ENCODE data around the gene SOX6.

Gene SOX6

DNA sequence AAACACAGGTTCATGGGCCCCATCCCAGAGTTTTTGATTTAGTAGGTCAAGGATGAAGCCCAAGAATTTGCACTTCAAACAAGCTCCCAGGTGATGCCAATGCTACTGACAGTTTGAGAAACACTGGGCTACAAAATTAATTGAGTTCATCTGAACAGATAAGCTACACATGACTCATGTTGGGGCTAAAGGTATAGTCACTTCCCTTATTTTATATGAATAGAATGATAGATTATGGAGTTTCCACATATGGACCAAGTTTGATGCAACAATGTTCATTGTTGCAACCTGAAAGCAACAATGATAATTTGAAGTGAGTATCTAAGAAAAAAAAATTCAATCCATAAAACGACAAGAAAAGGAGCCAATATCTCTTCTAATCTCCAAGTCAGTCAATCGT, 54.9 kb downstream of the SOX6 start:
- no peaks in the 10 kb centered on the region for H3K27me3 ChIP-seq (replicated peaks in 2 of 5; ENCODE audit: control insufficient read depth in 4 of 5, insufficient read depth in 5 of 5, low read length in 4 of 5)
- H3K4me1 ChIP-seq (ENCODE audit: control extremely low read depth in 1 of 4, control insufficient read depth in 4 of 4, insufficient read depth in 4 of 4, low read length in 3 of 4), result no peaks in the 10 kb centered on the region
- WGBS (ENCODE audit: insufficient coverage), result 97% methylated on average over 2 of the region's 2 CpGs
- H3K36me3 ChIP-seq (ENCODE audit: control insufficient read depth in 4 of 4, insufficient read depth in 4 of 4, low read length in 3 of 4), result no peaks in the 10 kb centered on the region
- H3K27ac ChIP-seq (ENCODE audit: insufficient read depth in 1 of 2, low read depth in 1 of 2, low read length in 2 of 2, poor library complexity in 1 of 2, severe bottlenecking in 2 of 2), result no peak overlapping the region
- peak in 1 of 3 donors; percentile 2 for DNase-seq
- no peaks in the 10 kb centered on the region for H3K9me3 ChIP-seq (ENCODE audit: control extremely low read depth in 1 of 5, control insufficient read depth in 4 of 5, insufficient read depth in 2 of 5, low read depth in 1 of 5, low read length in 4 of 5)
- ChIA-PET CTCF (no interaction called here), POLR2A (no interaction called here)
- no peak overlapping the region for H3K4me3 ChIP-seq (ENCODE audit: control insufficient read depth in 1 of 7, extremely low read depth in 1 of 7, insufficient read depth in 4 of 7, low read depth in 2 of 7, low read length in 6 of 7)

DNA sequence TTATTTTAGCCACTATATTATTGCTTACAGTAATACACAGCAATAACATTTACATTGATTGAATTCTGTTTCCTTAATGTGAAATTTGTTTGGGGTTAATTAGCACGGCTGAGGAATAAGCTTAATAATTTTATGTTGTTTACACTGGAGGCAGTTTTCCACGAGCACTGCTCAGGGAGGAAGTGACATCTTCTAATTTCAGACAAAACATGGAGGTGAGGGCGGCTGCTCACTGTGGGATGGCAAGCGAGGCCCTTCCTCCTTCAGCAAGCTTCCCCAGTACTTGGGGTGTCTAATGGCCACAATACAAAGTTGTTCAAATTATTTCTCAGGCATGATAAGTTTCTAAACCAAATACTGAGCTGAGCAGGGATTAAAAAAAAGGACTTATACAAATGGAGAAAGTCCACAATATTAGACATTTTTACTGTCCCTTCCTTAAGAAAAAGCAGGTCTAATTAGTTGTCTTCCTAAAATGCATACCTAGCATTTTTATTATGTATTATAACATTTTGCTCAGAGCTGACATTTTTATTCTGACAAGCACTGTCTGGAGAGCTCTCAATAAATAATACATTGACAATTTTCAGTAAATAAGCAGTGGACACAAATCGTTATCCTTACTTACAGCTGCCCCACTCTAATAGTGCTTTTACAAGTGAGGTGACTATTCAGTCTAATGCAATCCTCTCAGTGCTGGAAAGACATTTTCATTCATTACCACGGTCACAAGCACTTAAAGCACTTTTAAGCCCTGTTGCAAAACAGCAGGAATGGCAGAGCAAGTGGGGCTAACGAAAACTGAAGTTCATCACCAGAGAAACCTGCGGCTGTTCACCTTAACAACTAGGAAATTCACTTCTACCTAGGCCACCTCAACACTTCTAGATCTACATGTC, 56.2 kb downstream of the SOX6 start:
- Histone ChIP-seq H3K36me3 (ENCODE audit: control insufficient read depth in 4 of 4, insufficient read depth in 4 of 4, low read length in 3 of 4) (no peaks in the 10 kb centered on the region), H3K4me1 (ENCODE audit: control extremely low read depth in 1 of 4, control insufficient read depth in 4 of 4, insufficient read depth in 4 of 4, low read length in 3 of 4) (no peaks in the 10 kb centered on the region), H3K4me3 (ENCODE audit: control insufficient read depth in 1 of 7, extremely low read depth in 1 of 7, insufficient read depth in 4 of 7, low read depth in 2 of 7, low read length in 6 of 7) (no peak overlapping the region), H3K9me3 (ENCODE audit: control extremely low read depth in 1 of 5, control insufficient read depth in 4 of 5, insufficient read depth in 2 of 5, low read depth in 1 of 5, low read length in 4 of 5) (no peaks in the 10 kb centered on the region), H3K27me3 (replicated peaks in 2 of 5; ENCODE audit: control insufficient read depth in 4 of 5, insufficient read depth in 5 of 5, low read length in 4 of 5) (no peaks in the 10 kb centered on the region), H3K27ac (ENCODE audit: insufficient read depth in 1 of 2, low read depth in 1 of 2, low read length in 2 of 2, poor library complexity in 1 of 2, severe bottlenecking in 2 of 2) (no peak overlapping the region)
- 55% methylated on average over 2 of the region's 8 CpGs for WGBS (ENCODE audit: insufficient coverage)
- DNase-seq, result no peak
- POLR2A ChIA-PET, result no interaction called here
- CTCF ChIA-PET, result no interaction called here

DNA sequence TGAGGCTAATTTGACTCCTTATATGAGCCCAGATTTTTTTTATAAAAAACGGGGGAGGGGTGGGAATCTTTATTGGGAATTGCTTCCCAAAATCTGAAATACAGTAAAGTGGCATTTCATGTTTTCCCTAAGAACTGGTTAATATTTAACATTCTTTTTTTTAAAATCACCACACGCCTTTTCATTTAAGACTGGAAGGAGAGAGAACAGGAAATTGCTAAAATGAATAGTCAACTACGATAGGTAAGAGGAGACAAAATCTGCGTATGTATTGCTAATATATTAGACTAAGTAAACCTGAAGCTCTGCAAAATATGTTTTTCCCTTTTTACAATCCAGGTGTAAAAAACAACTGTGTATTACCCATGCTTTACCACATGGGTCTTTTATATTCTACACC, 57.0 kb downstream of the SOX6 start:
- no CpG with 5 or more reads among the region's 4 CpGs for whole genome bisulfite sequencing (ENCODE audit: insufficient coverage)
- DNase-seq, result no peak
- H3K9me3 ChIP-seq (ENCODE audit: control extremely low read depth in 1 of 5, control insufficient read depth in 4 of 5, insufficient read depth in 2 of 5, low read depth in 1 of 5, low read length in 4 of 5), result no peaks in the 10 kb centered on the region

DNA sequence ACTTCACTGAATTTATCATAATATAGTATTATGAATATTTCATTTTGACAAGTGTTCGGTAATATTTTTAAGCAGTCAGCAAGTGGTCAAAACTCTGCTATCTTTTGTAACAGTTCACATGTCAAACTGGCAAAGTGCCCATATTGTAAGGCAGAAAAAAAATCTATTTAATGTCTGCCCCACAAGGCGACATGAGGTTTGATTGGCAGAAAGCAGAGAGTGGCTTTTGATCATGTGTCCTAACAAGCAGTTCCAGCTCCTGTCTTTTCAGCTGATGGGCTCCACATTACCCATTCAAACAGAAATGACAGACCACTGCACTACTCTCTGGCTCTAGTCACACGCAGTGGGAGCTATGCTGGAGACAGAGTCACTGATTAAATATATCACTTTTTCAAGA, 59.0 kb downstream of the SOX6 start:
- no peaks in the 10 kb centered on the region for H3K27me3 ChIP-seq (replicated peaks in 2 of 5; ENCODE audit: control insufficient read depth in 4 of 5, insufficient read depth in 5 of 5, low read length in 4 of 5)
- H3K9me3 ChIP-seq (ENCODE audit: control extremely low read depth in 1 of 5, control insufficient read depth in 4 of 5, insufficient read depth in 2 of 5, low read depth in 1 of 5, low read length in 4 of 5), result no peaks in the 10 kb centered on the region
- DNase-seq, result peak in 2 of 3 donors; percentile 5 to 29
- H3K36me3 ChIP-seq (ENCODE audit: control insufficient read depth in 4 of 4, insufficient read depth in 4 of 4, low read length in 3 of 4), result no peaks in the 10 kb centered on the region
- H3K4me3 ChIP-seq (ENCODE audit: control insufficient read depth in 1 of 7, extremely low read depth in 1 of 7, insufficient read depth in 4 of 7, low read depth in 2 of 7, low read length in 6 of 7), result no peak overlapping the region
- ChIA-PET POLR2A (no interaction called here), CTCF (interaction anchor here (1.0 kb wide), 1 partner anchor 478 kb away, joined by 3 read pairs; no protein-coding TSS in a partner anchor)
- no peaks in the 10 kb centered on the region for H3K4me1 ChIP-seq (ENCODE audit: control extremely low read depth in 1 of 4, control insufficient read depth in 4 of 4, insufficient read depth in 4 of 4, low read length in 3 of 4)
- 35% methylated on average over 2 of the region's 3 CpGs for WGBS (ENCODE audit: insufficient coverage)
- H3K27ac ChIP-seq (ENCODE audit: insufficient read depth in 1 of 2, low read depth in 1 of 2, low read length in 2 of 2, poor library complexity in 1 of 2, severe bottlenecking in 2 of 2), result no peak overlapping the region

More for the DNA sequence above, 57.0 kb downstream of the SOX6 start:
- CTCF ChIA-PET, result no interaction called here
- H3K27me3 ChIP-seq (replicated peaks in 2 of 5; ENCODE audit: control insufficient read depth in 4 of 5, insufficient read depth in 5 of 5, low read length in 4 of 5), result no peaks in the 10 kb centered on the region
- POLR2A ChIA-PET, result no interaction called here
- H3K4me3 ChIP-seq (ENCODE audit: control insufficient read depth in 1 of 7, extremely low read depth in 1 of 7, insufficient read depth in 4 of 7, low read depth in 2 of 7, low read length in 6 of 7), result no peak overlapping the region
- no peaks in the 10 kb centered on the region for H3K36me3 ChIP-seq (ENCODE audit: control insufficient read depth in 4 of 4, insufficient read depth in 4 of 4, low read length in 3 of 4)
- no peak overlapping the region for H3K27ac ChIP-seq (ENCODE audit: insufficient read depth in 1 of 2, low read depth in 1 of 2, low read length in 2 of 2, poor library complexity in 1 of 2, severe bottlenecking in 2 of 2)
- no peaks in the 10 kb centered on the region for H3K4me1 ChIP-seq (ENCODE audit: control extremely low read depth in 1 of 4, control insufficient read depth in 4 of 4, insufficient read depth in 4 of 4, low read length in 3 of 4)

DNA sequence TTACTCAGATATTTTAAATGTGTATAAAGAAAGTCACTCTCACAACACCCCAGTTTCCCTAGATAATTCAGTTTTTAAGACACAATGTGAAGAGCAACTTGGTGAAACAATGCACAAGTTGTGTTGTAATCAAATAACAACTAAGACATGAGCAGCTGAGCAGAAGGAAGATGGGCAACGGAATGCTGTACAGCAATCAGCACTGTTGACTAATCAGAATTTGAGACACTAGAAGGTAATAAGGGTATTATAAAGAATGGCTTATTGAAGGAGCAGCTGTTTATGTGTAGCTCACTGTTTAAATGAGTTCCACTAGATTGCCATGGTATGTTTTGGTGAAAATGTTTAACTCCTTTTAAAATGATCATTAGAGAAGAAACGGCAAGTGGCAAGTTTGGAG, 60.1 kb downstream of the SOX6 start:
- no peak for DNase-seq
- CTCF ChIA-PET, result no interaction called here
- Histone ChIP-seq H3K4me3 (ENCODE audit: control insufficient read depth in 1 of 7, extremely low read depth in 1 of 7, insufficient read depth in 4 of 7, low read depth in 2 of 7, low read length in 6 of 7) (no peak overlapping the region), H3K36me3 (ENCODE audit: control insufficient read depth in 4 of 4, insufficient read depth in 4 of 4, low read length in 3 of 4) (no peaks in the 10 kb centered on the region), H3K4me1 (ENCODE audit: control extremely low read depth in 1 of 4, control insufficient read depth in 4 of 4, insufficient read depth in 4 of 4, low read length in 3 of 4) (no peaks in the 10 kb centered on the region), H3K27me3 (replicated peaks in 2 of 5; ENCODE audit: control insufficient read depth in 4 of 5, insufficient read depth in 5 of 5, low read length in 4 of 5) (no peaks in the 10 kb centered on the region), H3K9me3 (ENCODE audit: control extremely low read depth in 1 of 5, control insufficient read depth in 4 of 5, insufficient read depth in 2 of 5, low read depth in 1 of 5, low read length in 4 of 5) (no peaks in the 10 kb centered on the region), H3K27ac (ENCODE audit: insufficient read depth in 1 of 2, low read depth in 1 of 2, low read length in 2 of 2, poor library complexity in 1 of 2, severe bottlenecking in 2 of 2) (no peak overlapping the region)
- 100% methylated on average over 1 of the region's 2 CpGs for WGBS (ENCODE audit: insufficient coverage)
- POLR2A ChIA-PET, result no interaction called here

DNA sequence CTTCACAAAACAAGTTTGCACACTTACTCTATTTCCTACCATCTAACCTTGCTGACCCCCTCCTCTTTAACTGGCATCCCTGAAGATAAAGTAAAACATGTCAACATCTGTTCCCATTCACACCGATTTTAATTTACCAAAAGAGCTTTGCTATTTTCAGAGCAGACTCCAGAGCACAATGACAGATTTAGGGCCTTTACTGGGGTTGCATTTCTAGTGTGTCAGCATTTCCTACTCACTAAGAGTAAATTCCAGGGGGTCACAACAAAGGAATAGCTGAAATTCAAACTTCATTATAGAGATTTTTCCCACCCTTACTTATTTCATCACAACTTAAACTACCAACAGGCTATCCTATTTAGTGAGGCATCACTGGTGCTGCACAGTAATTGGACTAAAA, 60.8 kb downstream of the SOX6 start:
- POLR2A ChIA-PET, result no interaction called here
- Histone ChIP-seq H3K27me3 (replicated peaks in 2 of 5; ENCODE audit: control insufficient read depth in 4 of 5, insufficient read depth in 5 of 5, low read length in 4 of 5) (no peaks in the 10 kb centered on the region), H3K27ac (ENCODE audit: insufficient read depth in 1 of 2, low read depth in 1 of 2, low read length in 2 of 2, poor library complexity in 1 of 2, severe bottlenecking in 2 of 2) (no peak overlapping the region), H3K36me3 (ENCODE audit: control insufficient read depth in 4 of 4, insufficient read depth in 4 of 4, low read length in 3 of 4) (no peaks in the 10 kb centered on the region), H3K9me3 (ENCODE audit: control extremely low read depth in 1 of 5, control insufficient read depth in 4 of 5, insufficient read depth in 2 of 5, low read depth in 1 of 5, low read length in 4 of 5) (no peaks in the 10 kb centered on the region), H3K4me1 (ENCODE audit: control extremely low read depth in 1 of 4, control insufficient read depth in 4 of 4, insufficient read depth in 4 of 4, low read length in 3 of 4) (no peaks in the 10 kb centered on the region), H3K4me3 (ENCODE audit: control insufficient read depth in 1 of 7, extremely low read depth in 1 of 7, insufficient read depth in 4 of 7, low read depth in 2 of 7, low read length in 6 of 7) (no peak overlapping the region)
- CTCF ChIA-PET, result no interaction called here
- DNase-seq, result no peak
- WGBS (ENCODE audit: insufficient coverage), result no CpG with 5 or more reads among the region's 1 CpG

DNA sequence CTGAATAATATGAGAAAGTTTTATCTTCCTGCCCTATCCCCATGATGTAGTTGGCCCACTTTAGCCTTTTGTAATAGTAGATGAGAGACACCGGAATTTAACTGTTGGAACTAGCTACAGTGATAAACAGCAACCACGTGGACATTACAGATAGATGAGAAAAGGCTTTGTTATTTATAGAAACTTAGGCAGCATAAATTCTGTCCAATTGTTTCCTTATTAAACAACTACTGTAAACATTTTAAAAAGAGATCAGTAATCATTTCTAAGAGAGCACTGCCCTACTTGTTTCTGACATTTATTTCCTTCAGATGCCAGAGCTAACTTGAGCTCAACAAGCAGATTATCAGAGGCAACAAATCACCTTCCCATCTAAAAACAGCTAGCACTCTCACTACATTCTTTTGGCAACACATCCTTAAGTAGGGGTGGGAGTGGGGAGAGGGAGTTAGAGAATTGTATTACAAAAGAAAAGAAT, 63.1 kb downstream of the SOX6 start:
- Histone ChIP-seq H3K36me3 (ENCODE audit: control insufficient read depth in 4 of 4, insufficient read depth in 4 of 4, low read length in 3 of 4) (no peaks in the 10 kb centered on the region), H3K27ac (ENCODE audit: insufficient read depth in 1 of 2, low read depth in 1 of 2, low read length in 2 of 2, poor library complexity in 1 of 2, severe bottlenecking in 2 of 2) (no peak overlapping the region), H3K4me1 (ENCODE audit: control extremely low read depth in 1 of 4, control insufficient read depth in 4 of 4, insufficient read depth in 4 of 4, low read length in 3 of 4) (no peaks in the 10 kb centered on the region), H3K27me3 (replicated peaks in 2 of 5; ENCODE audit: control insufficient read depth in 4 of 5, insufficient read depth in 5 of 5, low read length in 4 of 5) (no peaks in the 10 kb centered on the region), H3K4me3 (ENCODE audit: control insufficient read depth in 1 of 7, extremely low read depth in 1 of 7, insufficient read depth in 4 of 7, low read depth in 2 of 7, low read length in 6 of 7) (no peak overlapping the region), H3K9me3 (ENCODE audit: control extremely low read depth in 1 of 5, control insufficient read depth in 4 of 5, insufficient read depth in 2 of 5, low read depth in 1 of 5, low read length in 4 of 5) (no peaks in the 10 kb centered on the region)
- no peak for DNase-seq
- WGBS (ENCODE audit: insufficient coverage), result 82% methylated on average over 2 of the region's 2 CpGs
- ChIA-PET POLR2A (no interaction called here), CTCF (no interaction called here)
